GM19397 (cell line): ENCODE results near the gene MICU1.

Experiments
- ATAC-seq: cut with Tn5 transposase; IDR thresholded peaks from one replicate; pipeline ENCODE4 v1.9.1; 2021; ENCODE audit warnings: mild to moderate bottlenecking, moderate library complexity; ENCODE audit not compliant: unreplicated experiment

The MICU1 gene

DNA sequence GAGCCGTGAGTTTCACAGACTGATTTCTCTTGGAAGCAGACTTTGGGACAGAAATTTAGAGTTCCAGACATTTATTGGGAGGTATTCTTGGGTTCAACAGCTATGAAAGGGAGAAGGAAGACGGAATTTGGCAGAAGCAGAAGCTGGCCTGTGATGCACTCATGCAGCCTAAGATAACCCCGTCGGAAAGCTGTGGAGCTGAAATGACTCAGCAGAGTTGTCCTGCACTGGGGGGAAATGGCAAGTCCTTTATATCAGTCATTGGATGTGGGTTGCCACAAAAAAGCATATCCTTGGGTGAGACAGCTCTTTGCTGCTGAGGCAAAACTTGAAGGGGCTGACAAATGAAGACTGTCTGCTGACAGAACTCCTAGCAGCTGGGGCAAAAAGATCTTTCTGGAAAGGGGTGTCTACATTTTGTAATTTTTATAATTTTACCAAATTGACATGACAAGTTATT lies 11.5 kb upstream of the MICU1 start:
- no peak for ATAC-seq

DNA sequence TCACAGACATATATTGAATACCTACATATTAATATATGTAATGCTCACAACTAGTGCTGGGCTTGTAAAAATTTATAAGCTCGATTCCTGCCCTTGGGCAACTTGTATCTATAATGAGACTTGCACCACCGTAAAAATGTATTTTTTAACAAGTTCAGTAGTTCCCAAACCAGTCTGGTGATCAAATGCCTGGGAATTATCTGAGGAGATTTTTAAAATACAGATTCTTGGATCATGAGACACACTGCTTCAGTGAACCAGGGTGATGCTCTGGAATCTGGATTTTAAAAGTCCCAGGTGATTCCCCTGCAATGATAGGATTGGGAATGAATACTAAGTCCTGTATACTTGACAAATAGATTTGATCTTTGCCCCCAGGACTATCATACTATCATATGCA lies 4.3 kb upstream of the MICU1 start:
- no peak for ATAC-seq

GRCh38 chr10:72626444-72626754 lies 520 bp upstream of the MICU1 start:
- ATAC-seq, result no peak

- ATAC-seq, result no peak
These were observed 637 bp downstream of the MICU1 start for GRCh38 chr10:72625276-72625607.

GRCh38 chr10:72622271-72622670 lies 3.6 kb downstream of the MICU1 start:
- no peak for ATAC-seq

- ATAC-seq, result no peak
These were observed 9.2 kb downstream of the MICU1 start for GRCh38 chr10:72616716-72617115.

- ATAC-seq, result no peak
These were observed 9.9 kb downstream of the MICU1 start for GRCh38 chr10:72615970-72616369.

DNA sequence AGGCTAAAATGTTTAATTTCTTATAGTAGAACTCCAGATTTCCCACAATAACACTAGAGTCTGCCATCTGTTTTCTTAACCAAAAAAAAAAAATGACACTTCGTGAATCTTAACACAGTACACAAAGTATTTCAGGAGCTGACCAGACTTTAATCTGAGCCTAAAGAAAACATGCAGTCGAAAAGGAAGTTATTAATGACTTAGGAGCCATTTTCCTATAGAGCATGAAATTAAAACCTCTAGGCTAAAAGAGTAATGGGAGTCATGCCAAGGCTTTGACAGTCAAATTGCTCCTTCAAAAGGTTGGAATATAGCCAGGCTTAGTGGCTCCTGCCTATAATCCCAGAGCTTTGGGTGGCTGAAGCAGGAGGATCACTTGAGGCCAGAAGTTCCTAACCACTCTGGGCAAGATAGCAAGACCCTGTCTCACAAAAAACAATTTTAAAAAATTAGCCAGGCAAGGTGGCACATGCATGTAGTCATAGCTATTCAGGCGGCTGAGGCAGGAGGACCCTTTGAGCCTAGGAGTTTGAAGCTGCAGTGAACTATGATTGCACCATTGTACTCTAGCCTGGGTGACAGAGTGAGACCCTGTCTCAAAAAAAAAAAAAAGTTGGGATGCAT lies 13.6 kb downstream of the MICU1 start:
- no peak for ATAC-seq

GRCh38 chr10:72611783-72612182 lies 14.1 kb downstream of the MICU1 start:
- ATAC-seq, result no peak

- no peak for ATAC-seq
These were observed 15.4 kb downstream of the MICU1 start for GRCh38 chr10:72610466-72610865.

DNA sequence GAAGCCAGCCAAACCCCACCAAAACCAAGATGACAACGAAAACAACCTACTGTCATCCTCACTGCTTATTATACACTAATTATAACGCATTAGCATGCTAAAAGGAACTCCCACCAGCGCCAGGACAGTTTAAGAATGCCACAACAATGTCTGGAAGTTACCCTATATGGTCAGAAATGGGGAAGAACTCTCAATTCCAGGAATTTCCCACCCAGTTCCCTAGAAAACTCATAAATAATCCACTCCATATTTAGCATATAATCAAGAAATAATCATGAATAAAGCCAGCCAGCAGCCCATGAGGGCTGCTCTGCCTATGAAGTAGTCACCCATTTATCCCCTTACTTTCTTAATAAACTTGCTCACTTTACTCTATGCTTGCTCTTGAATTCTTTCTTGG lies 20.8 kb downstream of the MICU1 start:
- no peak for ATAC-seq

- no peak for ATAC-seq
These were observed 24.7 kb downstream of the MICU1 start for GRCh38 chr10:72601144-72601543.

GRCh38 chr10:72598769-72599701 lies 26.8 kb downstream of the MICU1 start:
- ATAC-seq, result no peak

DNA sequence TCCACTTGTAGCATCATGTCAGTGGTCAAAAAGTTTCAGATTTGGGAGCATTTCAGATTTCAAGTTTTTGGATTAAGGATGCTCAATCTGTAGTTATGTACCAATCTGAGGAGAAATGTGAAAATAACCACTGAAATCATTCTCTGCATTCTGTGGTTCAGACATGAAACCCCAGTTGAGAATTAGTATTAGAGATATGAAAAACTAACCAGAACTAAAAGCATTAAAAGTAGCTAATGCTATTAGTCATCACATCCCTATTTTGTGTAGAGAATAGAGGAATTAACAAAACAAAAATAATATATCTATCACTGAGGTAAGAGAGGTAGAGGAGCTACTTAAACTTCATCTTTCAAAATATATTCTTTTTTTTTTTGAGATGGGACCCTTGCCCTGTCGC lies 28.0 kb downstream of the MICU1 start:
- no peak for ATAC-seq

- no peak for ATAC-seq
These were observed 30.4 kb downstream of the MICU1 start for GRCh38 chr10:72595436-72595835.

DNA sequence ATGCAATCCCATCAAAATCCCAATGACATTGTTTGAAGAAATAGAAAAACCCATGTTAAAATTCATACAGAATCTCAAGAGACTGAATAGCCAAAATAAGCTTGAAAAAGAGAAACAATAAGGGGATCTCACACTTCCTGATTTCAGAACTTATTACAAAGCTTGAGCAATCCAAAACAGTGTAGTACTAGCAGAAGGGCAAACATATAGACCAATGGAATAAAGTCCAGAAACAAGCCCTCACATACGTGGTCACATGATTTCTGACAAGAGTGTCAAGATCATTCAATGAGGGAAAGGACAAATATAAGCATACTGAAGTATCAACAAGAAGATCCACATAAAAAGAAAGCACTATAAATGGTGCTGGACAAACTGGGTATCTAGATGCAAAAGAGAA lies 31.9 kb downstream of the MICU1 start:
- no peak for ATAC-seq

GRCh38 chr10:72588266-72588665 lies 37.6 kb downstream of the MICU1 start:
- ATAC-seq, result no peak

GRCh38 chr10:72587568-72587967 lies 38.3 kb downstream of the MICU1 start:
- ATAC-seq, result no peak

DNA sequence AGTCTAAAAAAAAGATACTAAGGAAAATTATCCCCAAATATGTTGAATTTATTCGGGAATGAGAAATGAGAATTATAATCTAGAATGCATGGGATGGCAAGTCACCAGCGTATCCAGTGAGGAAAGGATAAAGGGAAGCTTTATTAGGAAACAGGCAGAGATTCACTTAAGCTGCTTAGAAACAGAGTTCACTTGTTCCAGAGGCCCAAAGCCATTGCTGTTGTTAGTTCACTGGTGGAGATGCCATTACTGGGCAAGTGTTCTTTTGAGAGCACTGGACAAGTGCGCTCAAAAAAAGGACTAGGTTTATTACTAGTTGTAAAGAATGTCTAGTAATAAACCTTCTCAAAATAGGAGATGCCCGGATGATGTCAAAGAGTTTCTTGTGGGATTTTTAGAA lies 51.2 kb downstream of the MICU1 start:
- ATAC-seq, result no peak

- no peak for ATAC-seq
These were observed 52.8 kb downstream of the MICU1 start for GRCh38 chr10:72573079-72573478.

- no peak for ATAC-seq
These were observed 57.8 kb downstream of the MICU1 start for GRCh38 chr10:72567889-72568640.

- ATAC-seq, result no peak
These were observed 58.5 kb downstream of the MICU1 start for GRCh38 chr10:72567421-72567820.
